Measurements from ENCODE around the gene NTN1.

DNA sequence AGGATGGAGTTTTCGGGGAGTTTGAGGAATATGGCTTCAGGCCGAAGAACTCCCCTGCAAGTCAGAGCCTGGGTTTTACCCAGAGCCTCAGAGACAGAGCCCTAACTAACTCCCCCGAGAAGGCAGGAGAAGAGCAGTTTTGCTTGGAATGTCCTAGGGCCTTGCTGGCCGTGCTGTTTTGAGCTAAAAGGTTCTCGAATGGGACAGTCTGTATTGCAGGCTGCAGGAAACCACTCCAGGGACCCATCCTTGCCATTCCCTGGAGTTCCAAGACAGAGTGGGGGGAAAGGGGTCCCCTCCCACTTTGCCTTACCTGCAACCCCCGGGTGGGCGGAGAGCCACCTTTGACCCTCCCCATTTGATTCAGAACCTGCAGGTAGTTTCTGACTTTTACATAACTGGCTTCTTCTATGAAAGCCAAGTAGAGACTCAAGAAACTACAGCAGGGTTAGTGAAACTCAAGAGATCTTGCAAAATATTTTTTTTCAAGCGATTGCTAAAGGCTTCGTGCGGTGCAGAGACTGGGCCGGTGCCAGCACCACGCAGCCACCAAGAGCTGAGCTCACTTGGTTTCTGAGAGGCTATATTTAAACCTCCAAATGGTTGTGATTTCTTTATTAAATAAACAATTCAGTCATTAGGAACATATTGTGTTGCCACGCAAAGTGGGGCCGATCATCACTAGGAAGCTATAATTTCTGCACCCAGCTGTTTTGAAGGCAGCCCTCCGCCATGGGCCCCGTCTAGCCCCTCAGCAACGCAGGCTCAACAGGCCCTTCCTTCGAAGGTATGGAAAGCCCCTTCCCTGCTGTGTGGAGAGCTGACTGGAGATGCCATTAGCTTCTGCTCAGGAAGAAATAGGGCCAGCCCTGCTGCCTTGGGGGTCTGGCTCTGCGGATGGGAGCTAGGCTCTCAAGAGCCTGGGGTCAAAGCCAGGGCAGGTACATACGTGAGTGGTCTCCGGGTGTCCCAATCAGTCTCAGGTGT is 223.0 kb downstream of the NTN1 start:
- TF ChIP-seq, protein P1, sequence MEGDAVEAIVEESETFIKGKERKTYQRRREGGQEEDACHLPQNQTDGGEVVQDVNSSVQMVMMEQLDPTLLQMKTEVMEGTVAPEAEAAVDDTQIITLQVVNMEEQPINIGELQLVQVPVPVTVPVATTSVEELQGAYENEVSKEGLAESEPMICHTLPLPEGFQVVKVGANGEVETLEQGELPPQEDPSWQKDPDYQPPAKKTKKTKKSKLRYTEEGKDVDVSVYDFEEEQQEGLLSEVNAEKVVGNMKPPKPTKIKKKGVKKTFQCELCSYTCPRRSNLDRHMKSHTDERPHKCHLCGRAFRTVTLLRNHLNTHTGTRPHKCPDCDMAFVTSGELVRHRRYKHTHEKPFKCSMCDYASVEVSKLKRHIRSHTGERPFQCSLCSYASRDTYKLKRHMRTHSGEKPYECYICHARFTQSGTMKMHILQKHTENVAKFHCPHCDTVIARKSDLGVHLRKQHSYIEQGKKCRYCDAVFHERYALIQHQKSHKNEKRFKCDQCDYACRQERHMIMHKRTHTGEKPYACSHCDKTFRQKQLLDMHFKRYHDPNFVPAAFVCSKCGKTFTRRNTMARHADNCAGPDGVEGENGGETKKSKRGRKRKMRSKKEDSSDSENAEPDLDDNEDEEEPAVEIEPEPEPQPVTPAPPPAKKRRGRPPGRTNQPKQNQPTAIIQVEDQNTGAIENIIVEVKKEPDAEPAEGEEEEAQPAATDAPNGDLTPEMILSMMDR (IDR thresholded peaks at IDR 0.05), result no peak
- no peak for TF ChIP-seq POLR2A (IDR thresholded peaks at IDR 0.05)
